ENCODE data around the gene ACTG1.

ACTG1 gene

GRCh38 chr17:81478119-81478518 lies 34.5 kb downstream of the ACTG1 start:
- no peak for DNase-seq

- DNase-seq = no peak
Observed at GRCh38 chr17:81477173-81477572, 35.4 kb downstream of the ACTG1 start.

- no peak for DNase-seq
Observed at GRCh38 chr17:81476635-81477034, 36.0 kb downstream of the ACTG1 start.

GRCh38 chr17:81476097-81476496 lies 36.5 kb downstream of the ACTG1 start:
- no peak for DNase-seq

GRCh38 chr17:81474958-81475357 lies 37.6 kb downstream of the ACTG1 start:
- DNase-seq = no peak

- no peak for DNase-seq
Observed at GRCh38 chr17:81473019-81473418, 39.6 kb downstream of the ACTG1 start.

GRCh38 chr17:81471818-81472456 lies 40.7 kb downstream of the ACTG1 start:
- DNase-seq = no peak

GRCh38 chr17:81470944-81471817 lies 41.4 kb downstream of the ACTG1 start:
- no peak for DNase-seq

- DNase-seq = no peak
Observed at GRCh38 chr17:81470270-81470943, 42.2 kb downstream of the ACTG1 start.

GRCh38 chr17:81469266-81469665 lies 43.3 kb downstream of the ACTG1 start:
- no peak for DNase-seq

- DNase-seq = no peak
Observed at GRCh38 chr17:81468770-81469121, 43.9 kb downstream of the ACTG1 start.

- DNase-seq = no peak
Observed at GRCh38 chr17:81468111-81468769, 44.4 kb downstream of the ACTG1 start.

GRCh38 chr17:81466564-81467472 lies 45.8 kb downstream of the ACTG1 start:
- DNase-seq = no peak

GRCh38 chr17:81465910-81466309 lies 46.7 kb downstream of the ACTG1 start:
- DNase-seq = no peak

GRCh38 chr17:81464586-81464985 lies 48.0 kb downstream of the ACTG1 start:
- DNase-seq = no peak

- no peak for DNase-seq
Observed at GRCh38 chr17:81463506-81463905, 49.1 kb downstream of the ACTG1 start.

- DNase-seq = no peak
Observed at GRCh38 chr17:81462506-81463125, 50.0 kb downstream of the ACTG1 start.

- DNase-seq = no peak
Observed at GRCh38 chr17:81461607-81462500, 50.7 kb downstream of the ACTG1 start.

GRCh38 chr17:81460856-81461460 lies 51.6 kb downstream of the ACTG1 start:
- no peak for DNase-seq
